HG02938 (cell line): ENCODE results near the gene OCA2.

Experiments
- ATAC-seq: cut with Tn5 transposase; IDR thresholded peaks from one replicate; pipeline ENCODE4 v1.9.1; 2021; ENCODE audit warnings: mild to moderate bottlenecking, moderate library complexity; ENCODE audit not compliant: unreplicated experiment

OCA2 gene

DNA sequence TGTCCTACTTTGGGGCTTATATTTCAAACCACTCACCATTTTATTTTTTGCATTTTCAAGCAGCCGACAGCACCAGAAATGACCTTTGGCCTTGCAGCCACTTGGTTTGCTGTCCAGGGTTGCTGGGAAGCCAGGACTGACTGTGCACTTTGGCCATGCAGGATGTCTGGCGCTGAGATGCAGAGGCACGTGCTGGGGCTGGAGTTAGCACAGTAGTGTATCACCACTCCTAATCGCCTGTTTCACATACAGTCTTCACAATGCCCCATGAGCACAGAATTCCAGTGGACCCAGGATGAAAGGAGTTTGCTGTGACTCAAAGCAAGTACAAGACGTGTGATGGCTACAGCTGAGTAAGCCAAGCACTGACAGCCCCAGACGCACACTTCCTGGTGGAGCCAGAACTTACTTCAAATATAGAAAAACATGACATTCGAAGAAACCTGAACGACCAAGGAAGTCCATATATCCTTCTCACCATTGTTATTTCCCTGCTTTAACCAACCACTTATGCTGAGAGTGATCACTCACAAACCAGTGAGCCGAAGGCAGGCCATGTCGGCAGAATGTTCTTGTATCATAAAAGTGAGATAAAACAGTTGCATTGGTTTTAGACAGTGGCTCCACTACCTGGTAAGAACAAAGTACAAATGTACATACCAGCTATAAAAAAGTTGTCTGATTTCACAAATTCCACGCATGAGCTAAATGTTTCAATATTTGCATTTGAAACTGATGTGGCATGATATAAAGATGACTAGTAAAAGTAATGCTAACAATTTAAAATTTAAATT lies 16.0 kb downstream of the OCA2 start:
- no peak for ATAC-seq

- no peak for ATAC-seq
These were observed 17.5 kb downstream of the OCA2 start for GRCh38 chr15:28081594-28081993.

GRCh38 chr15:28080386-28080785 lies 18.7 kb downstream of the OCA2 start:
- no peak for ATAC-seq

DNA sequence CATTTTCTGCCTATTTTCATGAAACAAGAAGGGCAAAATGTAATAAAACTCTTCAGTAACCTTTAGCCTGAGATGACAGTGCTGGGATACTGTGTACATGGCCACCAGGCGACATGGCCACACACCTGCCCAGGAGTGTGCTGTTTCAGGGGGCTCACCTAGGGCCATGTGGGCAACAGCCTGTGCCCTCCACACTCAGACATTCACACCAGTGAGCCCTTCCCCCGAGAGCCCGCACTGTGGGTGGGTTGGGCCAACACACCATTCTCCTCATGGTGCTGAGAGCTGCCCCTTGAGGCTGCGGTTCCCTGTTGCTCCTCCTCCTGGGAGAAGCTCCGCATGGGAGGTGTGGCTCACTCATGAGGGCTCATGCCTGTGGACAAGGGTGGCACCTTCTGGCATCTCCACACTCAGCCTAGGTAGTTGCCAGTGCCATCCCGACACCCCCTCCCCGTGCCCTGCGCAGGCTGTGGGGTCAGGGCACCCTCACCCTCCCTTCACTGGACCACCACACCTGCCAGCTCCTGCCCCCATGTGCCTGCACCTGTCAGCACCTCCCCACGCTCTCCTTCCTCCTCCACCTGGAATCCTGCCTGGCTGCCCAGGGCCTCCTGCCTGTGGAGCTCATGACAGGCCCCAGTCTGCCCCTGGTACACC lies 19.7 kb downstream of the OCA2 start:
- ATAC-seq: no peak

- no peak for ATAC-seq
These were observed 20.9 kb downstream of the OCA2 start for GRCh38 chr15:28078191-28078719.

DNA sequence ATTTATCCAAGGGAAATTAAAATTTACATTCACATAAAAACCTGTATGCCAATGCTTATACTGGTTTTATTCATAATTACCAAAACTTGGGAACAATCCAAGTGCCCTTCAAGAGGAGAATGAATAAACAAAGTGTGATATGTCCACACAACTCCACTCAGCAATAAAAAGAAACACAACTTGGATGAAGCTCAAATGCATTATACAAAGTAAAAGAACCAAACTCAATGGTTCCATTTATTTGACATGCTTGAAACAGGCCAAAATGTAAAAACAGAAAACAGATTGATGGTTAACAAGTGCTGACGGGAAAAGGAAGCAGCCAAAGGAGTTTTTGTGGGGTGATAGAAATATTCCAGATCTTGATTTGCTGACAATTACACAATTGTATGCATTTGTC lies 23.5 kb downstream of the OCA2 start:
- no peak for ATAC-seq

GRCh38 chr15:28068930-28069329 lies 30.2 kb downstream of the OCA2 start:
- ATAC-seq: no peak

DNA sequence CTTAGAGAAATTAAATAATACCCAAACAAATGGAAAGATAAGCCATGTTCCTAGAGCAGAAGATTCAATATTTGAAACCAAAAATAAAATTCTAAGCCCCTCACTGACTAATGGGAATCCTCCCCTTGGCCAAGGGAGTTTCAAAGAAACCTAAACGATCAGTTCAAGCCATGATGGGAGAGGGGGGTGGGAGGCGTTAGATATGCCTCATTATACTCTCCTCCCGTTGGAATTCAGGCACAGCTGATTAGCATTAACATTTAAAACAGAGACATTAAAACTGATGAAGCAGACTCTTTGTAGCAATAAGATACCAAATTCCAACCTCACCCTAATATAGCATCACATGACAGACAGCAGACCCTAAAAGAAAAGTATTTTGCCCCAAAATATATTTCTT lies 32.9 kb downstream of the OCA2 start:
- ATAC-seq: no peak

GRCh38 chr15:28060005-28060404 lies 39.1 kb downstream of the OCA2 start:
- ATAC-seq: no peak

- no peak for ATAC-seq
These were observed 41.0 kb downstream of the OCA2 start for GRCh38 chr15:28058082-28058481.

DNA sequence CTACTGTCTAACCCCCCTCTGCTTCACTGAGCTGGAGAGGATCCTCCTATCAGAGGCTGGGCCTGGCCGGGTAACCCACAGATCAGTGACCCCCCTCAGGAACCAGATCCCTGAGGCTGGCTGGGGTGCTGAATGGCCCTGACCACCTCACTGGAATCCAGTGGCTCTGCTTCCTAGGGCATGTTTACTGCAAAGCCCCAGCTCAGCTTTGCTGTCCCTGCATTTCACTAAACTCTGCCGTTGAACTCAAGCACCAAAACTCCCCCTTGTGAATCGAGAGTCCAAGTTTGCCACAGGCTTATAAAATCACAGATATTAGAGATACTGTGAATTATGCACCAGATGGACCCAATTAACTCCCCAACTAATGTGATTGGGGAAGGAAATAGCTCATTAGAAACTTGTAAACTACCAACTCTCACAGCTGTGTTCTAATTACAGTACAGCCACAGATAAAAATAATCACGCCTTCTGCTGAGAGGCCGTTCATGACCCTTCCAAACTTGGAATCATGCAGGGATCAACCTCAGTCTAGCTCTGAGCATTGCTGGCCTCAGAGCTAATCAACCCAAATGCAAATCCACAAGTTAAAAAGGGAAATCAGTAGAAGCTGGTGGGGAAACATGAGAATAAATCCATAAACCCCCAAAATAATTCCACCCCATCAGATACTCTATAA lies 47.0 kb downstream of the OCA2 start:
- no peak for ATAC-seq

DNA sequence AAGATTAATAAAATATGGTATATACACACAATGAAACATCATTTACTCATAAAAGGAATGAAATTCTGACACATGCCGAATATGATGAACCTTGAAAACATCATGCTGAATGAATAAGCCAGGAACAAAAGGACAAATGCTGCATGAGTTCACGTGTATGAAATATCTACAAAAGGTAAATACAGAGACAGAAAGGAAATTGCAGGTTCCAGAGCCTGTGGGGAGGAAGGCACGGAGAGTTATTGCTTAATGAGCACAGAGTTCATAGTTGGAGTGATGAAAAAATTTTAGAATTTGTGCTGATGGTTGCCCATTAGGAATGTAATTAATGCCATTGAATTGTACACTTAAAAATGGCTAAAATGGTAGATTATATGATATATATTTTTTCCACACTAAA lies 49.5 kb downstream of the OCA2 start:
- no peak for ATAC-seq

- no peak for ATAC-seq
These were observed 51.8 kb downstream of the OCA2 start for GRCh38 chr15:28047277-28047676.

- ATAC-seq: no peak
These were observed 54.9 kb downstream of the OCA2 start for GRCh38 chr15:28044121-28044672.

DNA sequence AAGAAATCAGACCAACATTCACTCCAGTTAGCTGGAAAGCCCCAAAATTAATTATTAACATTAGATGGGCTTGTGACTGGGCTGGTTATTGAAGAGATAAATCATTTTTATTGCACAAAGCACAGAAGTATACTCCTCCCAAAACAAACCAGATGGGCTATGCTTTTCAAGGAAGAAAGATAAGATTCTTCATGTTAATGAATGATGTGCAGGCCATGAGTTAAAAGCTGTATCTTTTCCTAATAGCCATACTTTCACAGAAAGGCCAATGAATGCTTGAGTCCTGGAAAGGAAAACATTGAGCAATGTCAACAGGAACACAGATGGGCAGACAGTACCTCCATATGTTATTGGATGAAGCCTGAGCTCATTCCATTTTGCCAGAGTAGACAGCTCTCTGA lies 55.4 kb downstream of the OCA2 start:
- no peak for ATAC-seq

GRCh38 chr15:28037969-28038590 lies 61.0 kb downstream of the OCA2 start:
- no peak for ATAC-seq

- ATAC-seq: no peak
These were observed 65.7 kb downstream of the OCA2 start for GRCh38 chr15:28033443-28033842.

DNA sequence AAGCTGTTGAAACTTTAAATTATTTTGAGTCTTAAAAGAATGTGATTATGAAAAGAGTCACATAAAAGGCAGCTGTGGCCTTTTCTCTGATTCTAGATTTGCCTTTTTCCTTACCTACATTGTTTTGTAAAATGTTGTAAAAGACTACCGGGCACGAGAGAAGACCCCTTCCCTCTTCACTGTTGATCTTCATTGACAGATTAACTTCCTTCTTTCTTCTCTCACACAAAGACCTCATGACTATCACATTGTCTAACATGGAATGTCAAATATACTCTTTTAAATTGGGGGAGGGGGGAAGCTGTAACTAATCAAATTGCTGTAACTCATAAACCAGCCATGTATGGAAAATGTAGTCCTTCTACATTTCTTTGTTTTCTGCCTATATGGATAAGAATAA lies 68.3 kb downstream of the OCA2 start:
- ATAC-seq: no peak

DNA sequence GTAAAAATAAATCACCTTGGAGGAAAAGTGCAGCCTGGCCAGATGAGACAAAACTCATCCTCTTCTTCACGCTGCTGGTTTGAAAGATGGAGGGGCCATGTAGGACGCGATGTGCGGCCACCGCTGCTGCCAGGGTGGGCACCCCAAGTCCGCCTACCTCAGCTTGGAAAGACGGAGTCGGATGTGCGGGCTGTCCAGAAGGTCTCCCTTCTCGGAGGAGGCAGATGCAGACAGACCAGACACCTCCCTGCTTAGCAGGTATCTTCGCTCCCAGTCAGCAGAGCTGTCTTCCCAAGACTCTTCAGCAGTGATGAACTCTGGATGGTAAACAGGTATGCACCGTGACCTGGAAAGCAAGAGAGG lies 71.4 kb downstream of the OCA2 start:
- no peak for ATAC-seq

- no peak for ATAC-seq
These were observed 72.1 kb downstream of the OCA2 start for GRCh38 chr15:28026764-28027713.
